SU-DHL-6 (cell line): ENCODE measurements around the gene GRIN2A.
"Not testable (repeated sequence)": the region's sequence is repeated elsewhere in the genome, so short reads cannot be mapped to it uniquely, and the experiment has no call there.

Source experiments
- H2AFZ ChIP-seq: fragments of 200-600 bp; sonication (generic); 2 replicates; pipeline ENCODE4 v1.6.1; 2014; ENCODE audit warnings: low read depth, mild to moderate bottlenecking, moderate library complexity, mixed read lengths, antibody characterized with exemption, low read length; ENCODE audit not compliant: severe bottlenecking
- H3F3A ChIP-seq: fragments of 200-600 bp; shearing (Covaris generic); 2 replicates; pipeline ENCODE4 v1.6.0; 2016; ENCODE audit warnings: antibody characterized with exemption, mild to moderate bottlenecking; ENCODE audit not compliant: insufficient read depth
- H3K27ac ChIP-seq: fragments of 200-600 bp; sonication (generic); 2 replicates; pipeline ENCODE4 v1.5.1; 2016; ENCODE audit warnings: low read depth, mild to moderate bottlenecking, low read length, moderate library complexity, mixed read lengths
- H3K27me3 ChIP-seq: fragments of 200-600 bp; sonication (generic), shearing (Covaris generic); 2 replicates; pipeline ENCODE4 v1.6.0; 2014; ENCODE audit warnings: mild to moderate bottlenecking, low read length
- H3K36me3 ChIP-seq: fragments of 200-600 bp; sonication (generic); 2 replicates; pipeline ENCODE4 v1.6.1; 2014; ENCODE audit warnings: mild to moderate bottlenecking, low read length, mixed read lengths
- H3K4me2 ChIP-seq: fragments of 300-600, 200-600 bp; shearing (Covaris generic), sonication (generic); 2 replicates; pipeline ENCODE4 v1.6.0; 2014; ENCODE audit warnings: low read length, low read depth, mild to moderate bottlenecking; ENCODE audit not compliant: poor library complexity, severe bottlenecking
- H3K4me3 ChIP-seq: fragments of 200-600 bp; sonication (generic); 2 replicates; pipeline ENCODE4 v1.5.1; 2014; ENCODE audit warnings: antibody characterized with exemption, low read length, mild to moderate bottlenecking, mixed read lengths; ENCODE audit not compliant: insufficient read depth, poor library complexity, severe bottlenecking
- H3K79me2 ChIP-seq: fragments of 200-600 bp; sonication (generic); 2 replicates; pipeline ENCODE4 v1.6.1; 2014; ENCODE audit warnings: mild to moderate bottlenecking, low read length, moderate library complexity; ENCODE audit not compliant: insufficient read depth
- H3K9ac ChIP-seq: fragments of 200-600 bp; sonication (generic); 2 replicates; pipeline ENCODE4 v1.7.0; 2014; ENCODE audit warnings: mild to moderate bottlenecking, low read length
- H3K9me2 ChIP-seq: fragments of 200-600 bp; sonication (generic); replicated peaks from 2 replicates; pipeline ENCODE4 v1.6.1; 2014; ENCODE audit warnings: low read length; ENCODE audit not compliant: insufficient read depth
- H3K9me3 ChIP-seq: fragments of 200-600 bp; sonication (generic); 2 replicates; pipeline ENCODE4 v1.6.1; 2014; ENCODE audit warnings: low read length, mixed read lengths; ENCODE audit not compliant: insufficient read depth
- H4K20me1 ChIP-seq: fragments of 200-600 bp; sonication (generic); 2 replicates; pipeline ENCODE4 v1.6.1; 2014; ENCODE audit warnings: low read depth, mild to moderate bottlenecking, antibody characterized with exemption, low read length, moderate library complexity, mixed read lengths
- EZH2phosphoT487 ChIP-seq: fragments of 200-600 bp; sonication (generic), shearing (Covaris generic); conservative IDR thresholded peaks from 2 replicates; pipeline ENCODE4 v1.6.1; 2018; ENCODE audit warnings: mild to moderate bottlenecking, antibody characterized with exemption, low read length, moderate library complexity, mixed read lengths
- TF ChIP-seq, protein P1 (sequence below): fragments of 200-600 bp; sonication (generic); IDR thresholded peaks from one replicate; pipeline ENCODE4 v1.5.1; 2017; ENCODE audit warnings: antibody characterized with exemption, mild to moderate bottlenecking, low read length, moderate library complexity; ENCODE audit not compliant: insufficient read depth, poor library complexity, severe bottlenecking

The GRIN2A gene

DNA sequence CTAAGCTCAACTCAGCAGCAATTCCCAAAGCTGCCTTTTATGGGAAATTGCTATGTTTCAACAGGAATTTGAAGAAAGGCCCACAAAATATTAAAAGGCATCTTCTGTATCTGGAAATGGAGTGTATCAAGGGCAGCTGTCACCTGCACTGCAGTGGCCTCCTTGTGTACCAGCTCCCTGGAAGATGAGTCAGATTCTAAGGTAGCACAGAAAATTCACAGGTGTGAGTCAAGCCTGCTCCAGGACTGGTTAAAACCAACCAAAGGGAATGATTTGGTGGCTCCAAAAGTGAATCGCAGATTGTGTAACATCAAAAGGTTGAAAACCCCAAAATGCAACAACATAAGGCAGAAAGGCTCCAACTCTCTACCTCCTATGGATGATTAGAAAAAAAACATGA is 296.4 kb downstream of the GRIN2A start:
- no peaks in the 10 kb centered on the region for H3K9me3 ChIP-seq
- no peaks in the 10 kb centered on the region for H3F3A ChIP-seq
- H3K27ac ChIP-seq: no peak overlapping the region
- no peaks in the 10 kb centered on the region for H3K9me2 ChIP-seq
- no peaks in the 10 kb centered on the region for H4K20me1 ChIP-seq
- TF ChIP-seq, protein P1, sequence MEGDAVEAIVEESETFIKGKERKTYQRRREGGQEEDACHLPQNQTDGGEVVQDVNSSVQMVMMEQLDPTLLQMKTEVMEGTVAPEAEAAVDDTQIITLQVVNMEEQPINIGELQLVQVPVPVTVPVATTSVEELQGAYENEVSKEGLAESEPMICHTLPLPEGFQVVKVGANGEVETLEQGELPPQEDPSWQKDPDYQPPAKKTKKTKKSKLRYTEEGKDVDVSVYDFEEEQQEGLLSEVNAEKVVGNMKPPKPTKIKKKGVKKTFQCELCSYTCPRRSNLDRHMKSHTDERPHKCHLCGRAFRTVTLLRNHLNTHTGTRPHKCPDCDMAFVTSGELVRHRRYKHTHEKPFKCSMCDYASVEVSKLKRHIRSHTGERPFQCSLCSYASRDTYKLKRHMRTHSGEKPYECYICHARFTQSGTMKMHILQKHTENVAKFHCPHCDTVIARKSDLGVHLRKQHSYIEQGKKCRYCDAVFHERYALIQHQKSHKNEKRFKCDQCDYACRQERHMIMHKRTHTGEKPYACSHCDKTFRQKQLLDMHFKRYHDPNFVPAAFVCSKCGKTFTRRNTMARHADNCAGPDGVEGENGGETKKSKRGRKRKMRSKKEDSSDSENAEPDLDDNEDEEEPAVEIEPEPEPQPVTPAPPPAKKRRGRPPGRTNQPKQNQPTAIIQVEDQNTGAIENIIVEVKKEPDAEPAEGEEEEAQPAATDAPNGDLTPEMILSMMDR: no peak
- no peak for TF ChIP-seq EZH2phosphoT487
- H3K79me2 ChIP-seq: no peaks in the 10 kb centered on the region
- no peaks in the 10 kb centered on the region for H3K36me3 ChIP-seq
- no peak overlapping the region for H3K4me3 ChIP-seq
- H3K27me3 ChIP-seq: no peaks in the 10 kb centered on the region
- H3K4me2 ChIP-seq: no peak overlapping the region
- no peak overlapping the region for H3K9ac ChIP-seq
- H2AFZ ChIP-seq: no peak overlapping the region

DNA sequence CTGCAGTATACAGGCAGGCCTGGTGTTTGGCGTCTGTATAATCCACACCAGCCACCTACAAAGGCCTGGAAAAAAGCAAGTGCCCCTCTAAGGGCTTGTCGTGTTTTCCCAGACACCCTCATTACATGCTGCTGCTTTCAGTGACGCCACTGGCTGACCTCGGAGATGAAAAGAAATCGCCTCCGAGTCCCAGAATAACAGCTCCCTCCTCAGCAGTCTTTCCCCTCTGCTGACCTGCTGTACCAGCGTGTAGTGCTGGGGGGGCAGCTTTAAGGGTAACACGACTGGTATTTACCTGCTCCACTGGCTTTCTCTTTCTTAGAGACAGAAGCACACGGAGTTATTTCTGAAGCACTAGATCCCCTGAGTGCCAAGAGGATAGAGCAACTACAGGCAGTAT is 296.8 kb downstream of the GRIN2A start:
- Histone ChIP-seq H3K36me3 (no peaks in the 10 kb centered on the region), H3K27ac (no peak overlapping the region), H3K9me3 (no peaks in the 10 kb centered on the region), H3K79me2 (no peaks in the 10 kb centered on the region), H3K4me3 (no peak overlapping the region), H2AFZ (no peak overlapping the region), H3K9me2 (no peaks in the 10 kb centered on the region), H4K20me1 (no peaks in the 10 kb centered on the region), H3K4me2 (no peak overlapping the region), H3K27me3 (no peaks in the 10 kb centered on the region), H3K9ac (no peak overlapping the region), H3F3A (no peaks in the 10 kb centered on the region)
- TF ChIP-seq EZH2phosphoT487: no peak
- TF ChIP-seq, protein P1: no peak

DNA sequence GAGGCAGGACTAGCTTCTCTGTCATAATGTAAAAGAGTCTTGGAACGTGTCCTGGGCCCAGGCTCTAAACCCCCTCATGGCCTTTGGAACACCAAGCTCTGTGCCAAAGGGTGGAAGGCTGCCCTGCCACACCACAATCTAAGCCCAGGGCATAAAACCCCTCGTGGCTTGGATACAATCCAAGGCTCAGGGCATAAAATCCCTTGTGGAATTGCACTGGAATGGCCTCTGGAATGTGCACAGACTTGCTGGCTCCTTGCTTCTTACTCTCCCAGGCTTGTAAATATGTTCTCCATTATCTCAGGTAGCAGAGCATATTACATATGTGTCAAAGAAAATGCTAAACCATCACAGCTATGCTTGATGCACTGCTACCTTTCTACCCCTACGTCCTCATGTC is 306.2 kb downstream of the GRIN2A start:
- H3K36me3 ChIP-seq, H3K4me3 ChIP-seq, H3K27me3 ChIP-seq, H3K4me2 ChIP-seq, H2AFZ ChIP-seq, H3K27ac ChIP-seq, H3K9me3 ChIP-seq, H4K20me1 ChIP-seq, H3F3A ChIP-seq, H3K9ac ChIP-seq, H3K79me2 ChIP-seq, H3K9me2 ChIP-seq: not testable (repeated sequence)

DNA sequence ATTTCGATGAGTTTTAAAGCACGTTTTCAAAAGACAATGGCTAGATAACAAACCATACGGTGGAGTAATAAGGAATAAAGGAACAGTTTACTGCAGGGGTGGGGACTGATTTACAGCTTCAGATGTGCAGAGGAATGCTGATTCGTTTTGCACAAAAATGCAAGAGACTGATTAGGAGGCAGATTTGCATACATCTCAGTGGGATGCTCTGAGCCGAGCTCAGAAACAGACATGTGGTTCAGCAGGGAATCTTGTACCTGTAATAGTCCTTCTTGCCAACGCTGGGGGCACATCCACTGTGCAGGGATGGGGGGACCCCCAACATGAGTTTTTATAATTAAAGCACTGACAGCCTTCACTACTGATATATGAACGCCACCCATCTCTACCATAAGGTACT is 308.0 kb downstream of the GRIN2A start:
- Histone ChIP-seq H3K9me3 (no peaks in the 10 kb centered on the region), H3K27ac (no peak overlapping the region), H3K9ac (no peak overlapping the region), H4K20me1 (no peaks in the 10 kb centered on the region), H3K4me3 (no peak overlapping the region), H2AFZ (no peak overlapping the region), H3K9me2 (no peaks in the 10 kb centered on the region), H3F3A (no peaks in the 10 kb centered on the region), H3K4me2 (no peak overlapping the region), H3K27me3 (no peaks in the 10 kb centered on the region), H3K36me3 (no peaks in the 10 kb centered on the region), H3K79me2 (no peaks in the 10 kb centered on the region)
- no peak for TF ChIP-seq EZH2phosphoT487
- TF ChIP-seq, protein P1: no peak
